Measurements from ENCODE around the gene TLE3.
"Not testable (repeated sequence)": the region's sequence is repeated elsewhere in the genome, so short reads cannot be mapped to it uniquely, and the experiment has no call there.

- TF ChIP-seq SMC3 (IDR thresholded peaks at IDR 0.05; ENCODE audit: low read depth, low read length); RAD21 (IDR thresholded peaks at IDR 0.05; ENCODE audit: low read length); POLR2A (IDR thresholded peaks at IDR 0.05; ENCODE audit: low read depth, low read length); CTCF (conservative IDR thresholded peaks at IDR 0.05; ENCODE audit: low read depth, low read length); MAZ (IDR thresholded peaks at IDR 0.05; ENCODE audit: borderline replicate concordance, low read depth, low read length); RCOR1 (IDR thresholded peaks at IDR 0.05; ENCODE audit: insufficient replicate concordance, low read length); CEBPB (IDR thresholded peaks at IDR 0.05; ENCODE audit: low read depth, low read length); BHLHE40 (IDR thresholded peaks at IDR 0.05; ENCODE audit: low read depth, low read length); RFX5 (IDR thresholded peaks at IDR 0.05; ENCODE audit: low read depth, low read length): not testable (repeated sequence)
- TF ChIP-seq, protein P1, sequence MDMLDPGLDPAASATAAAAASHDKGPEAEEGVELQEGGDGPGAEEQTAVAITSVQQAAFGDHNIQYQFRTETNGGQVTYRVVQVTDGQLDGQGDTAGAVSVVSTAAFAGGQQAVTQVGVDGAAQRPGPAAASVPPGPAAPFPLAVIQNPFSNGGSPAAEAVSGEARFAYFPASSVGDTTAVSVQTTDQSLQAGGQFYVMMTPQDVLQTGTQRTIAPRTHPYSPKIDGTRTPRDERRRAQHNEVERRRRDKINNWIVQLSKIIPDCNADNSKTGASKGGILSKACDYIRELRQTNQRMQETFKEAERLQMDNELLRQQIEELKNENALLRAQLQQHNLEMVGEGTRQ (IDR thresholded peaks at IDR 0.05; ENCODE audit: low read depth, low read length) = not testable (repeated sequence)
Observed at GRCh38 chr15:70137021-70137420, 39.3 kb upstream of the TLE3 start.
